K562 (cell line): ENCODE data around the gene TMEM108.

Experiments used
- CTCF ChIP-seq, 3 experiments: IDR thresholded peaks in 2 of 3; conservative IDR thresholded peaks in 1 of 3; 2 replicates each; pipeline ENCODE4 v1.5.1; 2011 to 2012; ENCODE audit warnings: low read length in 3 of 3, mild to moderate bottlenecking in 3 of 3, control low read depth in 2 of 3, improper control_type of control experiment in 1 of 3, inconsistent platforms in 1 of 3, low read depth in 1 of 3, mixed read lengths in 1 of 3, moderate library complexity in 1 of 3; ENCODE audit not compliant: insufficient read depth in 2 of 3
- POLR2A ChIP-seq: fragments of 450-650 bp; conservative IDR thresholded peaks from 2 replicates; pipeline ENCODE4 v1.6.1; 2016
- SMAD1 ChIP-seq: fragments of 150-350 bp; IDR thresholded peaks from 2 replicates; pipeline ENCODE4 v1.6.1; 2014; ENCODE audit warnings: low read length, low read depth; ENCODE audit not compliant: partially characterized antibody
- TAL1 ChIP-seq: fragments of 450-650 bp; IDR thresholded peaks from 2 replicates; pipeline ENCODE4 v1.6.1; 2016; ENCODE audit warnings: mild to moderate bottlenecking
- USF2 ChIP-seq: sonication (generic); formaldehyde crosslinking; IDR thresholded peaks from 2 replicates; pipeline ENCODE4 v1.5.0; 2020; ENCODE audit warnings: missing genetic modification reagents
- ZBTB5 ChIP-seq: fragments of 450-650 bp; IDR thresholded peaks from 2 replicates; pipeline ENCODE4 v1.6.1; 2017; ENCODE audit warnings: antibody characterized with exemption
- ZNF282 ChIP-seq: sonication (generic); formaldehyde crosslinking; IDR thresholded peaks from 2 replicates; pipeline ENCODE4 v1.8.1; 2023; ENCODE audit warnings: missing genetic modification reagents

GRCh38 chr3:133439563-133439962 is 401.4 kb downstream of the TMEM108 start:
- TF ChIP-seq TAL1 = no peak
- no peak for TF ChIP-seq ZBTB5
- no peak for TF ChIP-seq POLR2A
- no peak for TF ChIP-seq SMAD1
- TF ChIP-seq USF2 (CRISPR knock-in tag) = no peak
- TF ChIP-seq CTCF (IDR thresholded peaks at IDR 0.05 in 2 of 3, conservative IDR thresholded peaks at IDR 0.05 in 1 of 3; ENCODE audit: insufficient read depth in 2 of 3, low read depth in 1 of 3, low read length in 3 of 3) = no peak
- no peak for TF ChIP-seq ZNF282 (CRISPR knock-in tag)
